Suprapubic skin (tissue), 4 donors: ENCODE results near the gene MBNL2. TPM values are rescaled to one million over a fixed set of nuclear protein-coding genes. Genes with fewer than 3 reads are reported as not detected.
A peak's percentile ranks its signal among the peaks of the same experiment; 100 is the strongest.

Experiments used
- DNase-seq, 2 donors: peaks; one replicate each; pipeline ENCODE4 v3.0.0-alpha.2; 2019; ENCODE audit warnings: low spot score in 2 of 2
- H3K27ac ChIP-seq: fragments of 200-600 bp; sonication (generic); one replicate; pipeline ENCODE4 v1.5.1; 2019
- H3K27me3 ChIP-seq: fragments of 200-600 bp; sonication (generic); one replicate; pipeline ENCODE4 v1.5.1; 2019
- H3K36me3 ChIP-seq: fragments of 200-600 bp; sonication (generic); one replicate; pipeline ENCODE4 v1.5.1; 2019
- H3K4me1 ChIP-seq: fragments of 200-600 bp; sonication (generic); one replicate; pipeline ENCODE4 v1.5.1; 2019
- H3K4me3 ChIP-seq: fragments of 200-600 bp; sonication (generic); one replicate; pipeline ENCODE4 v1.5.1; 2019; ENCODE audit warnings: mild to moderate bottlenecking
- H3K9me3 ChIP-seq: fragments of 200-600 bp; sonication (generic); one replicate; pipeline ENCODE4 v1.5.1; 2019
- CTCF ChIP-seq, 2 donors: fragments of 200-600 bp in 1 of 2; fragments of 450-650 bp in 1 of 2; sonication (generic) in 1 of 2; IDR thresholded peaks; one replicate each; pipeline ENCODE4 v1.5.1; 2016 to 2019; ENCODE audit warnings: antibody characterized with exemption in 2 of 2, mild to moderate bottlenecking in 1 of 2, moderate library complexity in 1 of 2
- EP300 ChIP-seq: sonication (generic); formaldehyde crosslinking; IDR thresholded peaks from one replicate; pipeline ENCODE4 v1.6.1; 2017; ENCODE audit warnings: antibody characterized with exemption
- POLR2A ChIP-seq, 2 donors: fragments of 450-650 bp; IDR thresholded peaks; one replicate each; pipeline ENCODE4 v1.6.1; 2017; ENCODE audit warnings: antibody characterized with exemption in 2 of 2, mild to moderate bottlenecking in 2 of 2, moderate library complexity in 2 of 2
- POLR2AphosphoS5 ChIP-seq, 3 donors: sonication (generic); formaldehyde crosslinking; IDR thresholded peaks; one replicate each; pipeline ENCODE4 v1.6.1; 2017; ENCODE audit warnings: antibody characterized with exemption in 3 of 3
- WGBS: methylation state at CpG from one replicate; pipeline ENCODE4 v1.1.5; 2018; 5-methylcytosine and 5-hydroxymethylcytosine counted together
- total RNA-seq, 4 donors: library from RNA; depleted of rRNA; stranded (reverse); fragments of >200 nt; gene quantifications; one replicate each; pipeline ENCODE4 v1.1.0, GENCODE V29; 2016

Gene MBNL2
- total RNA-seq, 4 donors from 2014 or later, result 64.2 to 92.4 (median 73.4) TPM

GRCh38 chr13:97223037-97223710 is 1.0 kb downstream of the MBNL2 start:
- no peaks in the 10 kb centered on the region for H3K9me3 ChIP-seq
- no peaks in the 10 kb centered on the region for H3K27me3 ChIP-seq
- H3K4me3 ChIP-seq, result peak overlapping the region; percentile 57
- DNase-seq, result no peak
- H3K27ac ChIP-seq, result peak overlapping the region; percentile 96
- TF ChIP-seq EP300 (no peak), POLR2AphosphoS5 (IDR thresholded peaks at IDR 0.05) (no peak), POLR2A (IDR thresholded peaks at IDR 0.05) (no peak), CTCF (IDR thresholded peaks at IDR 0.05) (no peak)
- no peaks in the 10 kb centered on the region for H3K36me3 ChIP-seq
- WGBS, result under 1% methylated on average over 6 of the region's 6 CpGs
- peaks cover 52% of the 10 kb centered on the region for H3K4me1 ChIP-seq

- H3K4me1 ChIP-seq, result peaks cover 57% of the 10 kb centered on the region
- no peak for DNase-seq
- H3K4me3 ChIP-seq, result peak overlapping the region; percentile 57
- peak overlapping the region; percentile 96 for H3K27ac ChIP-seq
- no peaks in the 10 kb centered on the region for H3K36me3 ChIP-seq
- no peaks in the 10 kb centered on the region for H3K27me3 ChIP-seq
- TF ChIP-seq POLR2A (IDR thresholded peaks at IDR 0.05), result peak in 1 of 2 donors; percentile 36
- TF ChIP-seq CTCF (IDR thresholded peaks at IDR 0.05), result no peak
- peak in 1 of 3 donors; percentile 56 for TF ChIP-seq POLR2AphosphoS5 (IDR thresholded peaks at IDR 0.05)
- TF ChIP-seq EP300, result no peak
- WGBS, result 1% methylated on average over 10 of the region's 11 CpGs
- H3K9me3 ChIP-seq, result no peaks in the 10 kb centered on the region
Measured at GRCh38 chr13:97223711-97224541, 1.8 kb downstream of the MBNL2 start.

DNA sequence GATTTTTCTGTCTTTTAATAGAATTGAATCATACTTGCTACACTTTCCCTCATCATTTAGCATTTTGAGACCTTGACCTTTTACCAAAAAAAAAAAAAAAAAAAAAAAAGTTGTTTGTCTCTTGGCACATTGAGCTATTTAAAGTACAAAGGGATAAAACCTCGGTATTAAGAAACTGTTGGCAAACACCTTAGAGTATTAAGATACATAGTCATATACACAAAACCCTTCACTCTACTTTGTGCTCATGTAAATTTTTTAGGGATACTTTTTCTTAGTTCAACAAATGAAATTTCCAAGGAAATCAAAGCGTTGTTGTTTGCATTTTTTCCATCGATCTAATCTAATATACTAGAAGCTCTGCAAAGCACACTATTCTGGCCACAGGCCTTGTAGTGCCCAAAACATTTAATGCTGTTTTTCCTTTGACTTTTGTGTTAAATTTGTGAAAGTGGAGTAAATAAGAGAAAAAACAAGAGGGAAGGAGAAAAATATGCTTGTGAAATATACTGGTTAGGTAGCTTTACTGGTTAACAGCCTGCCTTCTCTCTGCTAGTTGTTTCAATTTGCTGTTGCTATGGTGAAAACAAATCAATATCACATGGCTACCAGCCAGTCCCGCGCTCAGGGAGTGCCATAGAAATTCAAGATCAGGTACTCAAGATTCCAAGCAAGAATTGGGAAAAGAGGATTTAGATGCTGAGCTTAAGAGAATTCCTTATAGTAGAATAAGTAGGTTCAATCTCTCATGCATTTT is 2.6 kb downstream of the MBNL2 start:
- peak in 1 of 2 donors; percentile 85 for DNase-seq

DNA sequence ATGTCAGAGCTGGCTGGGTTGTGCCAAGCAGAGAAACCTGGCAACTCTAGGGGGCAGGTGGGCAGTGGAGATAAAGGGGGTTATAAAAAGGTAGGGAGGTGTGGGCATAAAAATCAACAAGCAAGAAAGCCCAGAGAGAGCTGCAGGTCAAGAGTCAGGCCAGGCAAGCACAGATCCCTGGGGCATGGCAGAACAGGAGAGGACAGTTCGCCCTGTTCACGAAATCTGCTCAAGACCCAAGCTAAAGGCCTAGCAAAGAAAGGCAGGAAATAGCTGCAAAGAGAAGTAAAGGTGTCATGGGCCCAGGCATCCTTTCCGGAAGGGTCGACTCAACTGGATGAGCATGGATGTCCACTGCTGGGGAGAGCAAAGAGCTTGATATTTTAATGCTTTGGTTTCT is 3.4 kb downstream of the MBNL2 start:
- 27% methylated on average over 4 of the region's 4 CpGs for WGBS
- Histone ChIP-seq H3K4me3 (peak overlapping the region; percentile 57), H3K4me1 (peaks cover 64% of the 10 kb centered on the region), H3K9me3 (no peaks in the 10 kb centered on the region), H3K27me3 (no peaks in the 10 kb centered on the region), H3K27ac (peak overlapping the region; percentile 96), H3K36me3 (no peaks in the 10 kb centered on the region)
- DNase-seq, result no peak
- no peak for TF ChIP-seq CTCF (IDR thresholded peaks at IDR 0.05)
- TF ChIP-seq POLR2AphosphoS5 (IDR thresholded peaks at IDR 0.05), result no peak
- TF ChIP-seq POLR2A (IDR thresholded peaks at IDR 0.05), result no peak
- no peak for TF ChIP-seq EP300

More for the DNA sequence above, 2.6 kb downstream of the MBNL2 start:
- Histone ChIP-seq H3K27me3 (no peaks in the 10 kb centered on the region), H3K4me1 (peaks cover 62% of the 10 kb centered on the region), H3K36me3 (no peaks in the 10 kb centered on the region), H3K27ac (peak overlapping the region; percentile 96), H3K9me3 (no peaks in the 10 kb centered on the region), H3K4me3 (peak overlapping the region; percentile 57)
- TF ChIP-seq CTCF (IDR thresholded peaks at IDR 0.05), result no peak
- peak in 1 of 2 donors; percentile 22 for TF ChIP-seq POLR2A (IDR thresholded peaks at IDR 0.05)
- TF ChIP-seq POLR2AphosphoS5 (IDR thresholded peaks at IDR 0.05), result peak in 1 of 3 donors; percentile 10
- WGBS, result 8% methylated on average over 5 of the region's 5 CpGs
